ENCODE results near the gene CATSPERE.

DNA sequence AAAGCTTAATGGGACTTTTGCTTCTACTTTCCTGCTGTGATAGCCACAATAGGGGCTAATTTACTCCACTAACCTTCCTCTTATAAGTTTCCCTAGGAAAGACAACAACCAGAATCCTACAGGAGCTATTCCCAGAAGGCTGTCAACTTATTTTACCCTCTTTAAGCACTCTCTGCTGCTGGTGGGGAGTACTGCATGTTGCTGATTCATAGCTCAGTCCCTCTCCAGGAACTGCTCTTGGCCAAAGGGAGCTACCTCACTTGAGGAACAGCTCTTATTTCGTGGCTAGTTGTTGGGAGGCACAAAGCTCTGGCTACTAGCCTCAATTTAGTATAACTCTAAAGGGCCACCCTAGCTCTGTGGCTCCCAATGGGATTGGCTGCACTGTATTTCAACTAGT is 46.5 kb upstream of the CATSPERE start:
- TF ChIP-seq EZH2phosphoT487 (IDR thresholded peaks at IDR 0.05; ENCODE audit: low read length) (no peak), EZH2 (optimal IDR thresholded peaks at IDR 0.05; ENCODE audit: low read depth, low read length) (no peak)
- TF ChIP-seq, protein P1, sequence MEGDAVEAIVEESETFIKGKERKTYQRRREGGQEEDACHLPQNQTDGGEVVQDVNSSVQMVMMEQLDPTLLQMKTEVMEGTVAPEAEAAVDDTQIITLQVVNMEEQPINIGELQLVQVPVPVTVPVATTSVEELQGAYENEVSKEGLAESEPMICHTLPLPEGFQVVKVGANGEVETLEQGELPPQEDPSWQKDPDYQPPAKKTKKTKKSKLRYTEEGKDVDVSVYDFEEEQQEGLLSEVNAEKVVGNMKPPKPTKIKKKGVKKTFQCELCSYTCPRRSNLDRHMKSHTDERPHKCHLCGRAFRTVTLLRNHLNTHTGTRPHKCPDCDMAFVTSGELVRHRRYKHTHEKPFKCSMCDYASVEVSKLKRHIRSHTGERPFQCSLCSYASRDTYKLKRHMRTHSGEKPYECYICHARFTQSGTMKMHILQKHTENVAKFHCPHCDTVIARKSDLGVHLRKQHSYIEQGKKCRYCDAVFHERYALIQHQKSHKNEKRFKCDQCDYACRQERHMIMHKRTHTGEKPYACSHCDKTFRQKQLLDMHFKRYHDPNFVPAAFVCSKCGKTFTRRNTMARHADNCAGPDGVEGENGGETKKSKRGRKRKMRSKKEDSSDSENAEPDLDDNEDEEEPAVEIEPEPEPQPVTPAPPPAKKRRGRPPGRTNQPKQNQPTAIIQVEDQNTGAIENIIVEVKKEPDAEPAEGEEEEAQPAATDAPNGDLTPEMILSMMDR (IDR thresholded peaks at IDR 0.05; ENCODE audit: low read length), result no peak

Measured in MM.1S (cell line).